HG03432 (cell line): ENCODE data around the gene DIRAS1.

Experiments used
- ATAC-seq: cut with Tn5 transposase; IDR thresholded peaks from one replicate; pipeline ENCODE4 v1.9.1; 2021; ENCODE audit warnings: mild to moderate bottlenecking, moderate library complexity; ENCODE audit not compliant: unreplicated experiment

DIRAS1 gene

GRCh38 chr19:2755811-2756210 lies 34.6 kb upstream of the DIRAS1 start:
- no peak for ATAC-seq

DNA sequence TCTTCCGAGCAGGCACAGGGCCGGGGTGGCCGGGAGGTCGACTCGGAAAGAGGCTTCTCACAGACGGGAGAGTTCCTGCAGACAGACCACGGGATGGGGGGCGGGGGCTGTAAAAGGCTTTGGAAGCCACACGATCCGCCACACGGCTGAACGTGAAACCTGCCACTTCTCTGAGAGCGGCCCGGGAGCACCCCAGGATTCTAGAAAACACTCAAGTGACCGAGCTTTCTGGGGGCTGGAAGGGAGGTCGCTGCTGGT lies 34.2 kb upstream of the DIRAS1 start:
- no peak for ATAC-seq

GRCh38 chr19:2754659-2755447 lies 33.7 kb upstream of the DIRAS1 start:
- ATAC-seq: no peak

DNA sequence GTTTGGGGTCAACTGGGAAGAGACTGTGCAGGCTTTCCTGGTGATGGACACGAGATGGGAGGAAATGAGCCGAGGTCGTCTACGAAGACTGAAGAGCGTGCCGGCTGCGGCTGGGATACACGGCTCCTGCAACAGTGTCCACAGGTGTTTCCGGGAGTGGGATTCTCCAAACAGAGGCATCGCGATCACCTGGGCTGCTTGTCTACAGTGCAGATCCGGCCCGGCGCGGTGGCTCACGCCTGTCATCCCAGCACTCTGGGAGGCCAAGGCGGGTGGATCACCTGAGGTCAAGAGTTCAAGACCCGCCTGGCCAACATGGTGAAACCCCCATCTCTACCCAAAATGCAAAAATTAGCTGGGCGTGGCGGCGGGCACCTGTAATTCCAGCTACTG lies 30.3 kb upstream of the DIRAS1 start:
- no peak for ATAC-seq

- ATAC-seq: no peak
Observed at GRCh38 chr19:2750808-2751437, 29.8 kb upstream of the DIRAS1 start.

DNA sequence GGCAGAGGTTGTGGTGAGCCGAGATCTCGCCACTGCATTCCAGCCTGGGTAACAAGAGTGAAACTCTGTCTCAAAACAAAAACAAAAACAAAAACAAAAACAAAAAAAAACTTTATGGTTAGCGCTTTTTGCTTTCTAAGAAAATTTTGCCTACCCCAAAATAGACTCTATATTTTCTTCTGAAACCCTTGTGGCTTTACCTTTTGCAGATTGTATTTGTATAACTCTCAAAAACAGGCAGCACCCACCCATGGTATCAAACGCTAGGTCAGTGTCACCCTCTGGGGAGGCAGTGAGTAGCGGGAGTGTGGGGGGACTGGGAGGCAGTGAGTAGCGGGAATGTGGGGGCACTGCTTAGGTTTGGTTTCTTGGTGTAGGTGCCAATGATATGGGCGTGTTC lies 26.2 kb upstream of the DIRAS1 start:
- ATAC-seq: no peak

DNA sequence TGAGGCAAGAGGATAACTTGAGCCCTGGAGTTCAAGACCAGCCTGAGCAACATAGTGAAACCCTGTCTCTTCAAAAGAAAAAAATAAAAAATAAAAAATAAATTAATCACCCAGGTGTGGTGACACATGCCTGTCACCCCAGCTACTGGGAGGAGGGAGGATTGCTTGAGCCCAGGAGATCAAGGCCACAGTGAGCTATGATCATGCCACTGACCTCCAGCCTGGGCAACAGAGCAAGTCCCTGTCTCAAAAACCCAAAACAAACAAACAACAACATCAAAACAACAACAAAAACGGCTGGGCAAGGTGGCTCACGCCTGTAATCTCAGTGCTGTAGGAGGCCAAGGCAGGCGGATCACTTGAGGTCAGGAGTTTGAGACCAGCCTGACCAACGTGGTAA lies 22.9 kb upstream of the DIRAS1 start:
- ATAC-seq: no peak

DNA sequence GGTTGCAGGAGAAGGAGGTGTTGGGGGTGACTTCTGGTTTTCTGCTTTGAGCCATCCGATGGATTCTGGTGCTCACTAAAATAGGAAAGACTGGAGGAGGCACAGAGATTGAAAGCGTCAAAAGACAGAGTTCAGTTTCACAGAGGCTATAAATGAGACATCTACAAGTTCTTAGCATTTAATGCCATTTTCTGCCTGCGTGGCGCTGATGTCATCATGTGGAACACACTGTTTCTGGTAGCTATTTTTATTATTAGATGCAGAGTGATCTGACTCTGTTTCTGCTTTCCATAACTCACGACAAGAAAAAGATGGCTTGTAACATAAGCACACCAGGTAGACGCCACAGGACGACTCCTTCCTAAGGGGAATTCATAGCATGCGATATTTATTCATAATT lies 21.9 kb upstream of the DIRAS1 start:
- no peak for ATAC-seq

- ATAC-seq: no peak
Observed at GRCh38 chr19:2740314-2740656, 19.1 kb upstream of the DIRAS1 start.

DNA sequence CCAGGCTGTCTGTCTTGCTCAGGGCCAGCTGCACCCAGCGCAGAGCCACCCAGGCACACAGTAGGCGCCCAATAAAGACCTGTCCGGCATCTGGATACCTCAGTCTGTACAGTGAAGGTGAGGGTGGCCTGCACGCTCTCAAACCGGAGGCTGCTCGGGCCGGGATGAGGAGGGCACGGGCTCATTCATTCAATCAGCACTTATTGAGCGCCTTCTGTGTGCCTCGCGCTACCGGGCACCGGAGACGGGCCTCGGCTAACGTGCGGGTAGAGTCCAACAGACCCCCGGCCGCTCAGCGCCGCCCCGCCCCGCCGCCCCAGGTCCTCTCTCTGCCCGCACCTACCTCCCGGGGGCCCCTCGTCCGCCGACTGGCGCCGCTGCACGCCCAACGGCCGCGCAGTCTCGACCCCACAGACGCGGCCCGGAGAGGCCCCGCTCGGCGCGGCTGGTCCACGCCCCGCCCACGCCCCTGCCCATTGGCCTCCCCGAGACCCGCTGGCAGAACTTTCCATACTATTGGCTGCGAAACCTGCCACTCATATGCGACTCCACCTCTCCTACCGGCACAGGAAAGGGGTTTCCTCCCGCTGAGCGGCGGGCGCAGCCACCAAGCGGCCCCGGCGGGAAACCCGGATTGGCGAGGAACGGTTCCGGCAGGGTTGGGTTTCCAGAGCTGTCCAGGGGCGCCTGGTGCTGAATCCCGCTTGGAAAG lies 18.6 kb upstream of the DIRAS1 start, which contains the start of gene SLC39A3:
Gene SLC39A3, minus strand, starts transcription at position 416 of the 712 bp plus-strand sequence. CDS start 2,760 bp downstream, outside the sequence.
- ATAC-seq: peak; percentile 95

DNA sequence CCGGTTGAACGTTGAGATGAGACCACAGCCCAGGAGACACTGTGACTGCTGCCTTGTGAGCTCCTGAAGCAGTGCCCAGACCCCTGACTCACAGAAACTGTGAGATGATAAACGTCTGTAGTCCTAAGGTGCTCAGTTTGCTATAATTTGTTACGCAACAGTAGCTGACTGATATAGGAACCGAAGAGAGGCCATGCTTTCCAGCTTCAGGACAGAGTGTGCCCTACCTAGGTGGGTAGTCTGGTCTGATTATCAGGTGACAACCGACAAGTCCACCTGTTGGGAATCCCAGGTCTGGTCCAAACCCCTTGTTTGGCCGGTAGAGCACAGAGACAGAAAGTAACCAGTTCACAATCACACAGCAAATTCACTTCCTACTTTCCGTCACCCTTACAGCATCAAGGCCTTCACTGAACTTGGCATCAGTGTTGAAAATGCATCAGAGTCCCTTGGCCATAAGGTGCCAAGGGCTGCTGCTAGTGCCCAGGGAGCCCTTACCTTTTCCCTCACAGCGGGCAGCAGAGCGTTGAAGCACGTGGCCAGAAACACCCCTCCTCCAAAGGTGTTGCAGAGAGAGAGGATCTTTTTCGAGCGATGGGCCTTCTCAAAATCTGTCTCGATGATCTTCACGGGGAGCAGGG lies 15.5 kb upstream of the DIRAS1 start:
- no peak for ATAC-seq

GRCh38 chr19:2735374-2735773 lies 14.2 kb upstream of the DIRAS1 start:
- no peak for ATAC-seq

- no peak for ATAC-seq
Observed at GRCh38 chr19:2734589-2735288, 13.6 kb upstream of the DIRAS1 start.

- no peak for ATAC-seq
Observed at GRCh38 chr19:2733930-2734588, 12.9 kb upstream of the DIRAS1 start.

DNA sequence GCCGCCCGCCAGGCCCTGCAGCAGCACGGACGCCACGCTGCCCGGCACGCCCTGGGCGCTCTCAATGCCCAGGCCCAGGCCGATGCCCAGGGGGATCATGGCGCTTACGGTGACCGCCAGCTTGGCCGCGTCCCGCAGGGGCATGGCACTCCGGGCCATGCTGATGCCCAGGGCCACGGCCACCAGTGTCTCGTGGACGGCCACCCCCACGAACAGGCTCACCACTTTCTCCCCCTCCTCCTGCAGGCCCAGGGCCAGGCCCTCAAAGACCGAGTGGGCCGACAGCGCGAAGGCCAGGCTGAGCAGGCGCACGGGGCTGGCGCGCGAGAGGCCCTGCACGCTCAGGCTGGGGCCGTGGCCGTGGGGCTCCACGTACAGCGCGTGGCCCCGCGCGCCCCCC lies 11.7 kb upstream of the DIRAS1 start:
- ATAC-seq: no peak

DNA sequence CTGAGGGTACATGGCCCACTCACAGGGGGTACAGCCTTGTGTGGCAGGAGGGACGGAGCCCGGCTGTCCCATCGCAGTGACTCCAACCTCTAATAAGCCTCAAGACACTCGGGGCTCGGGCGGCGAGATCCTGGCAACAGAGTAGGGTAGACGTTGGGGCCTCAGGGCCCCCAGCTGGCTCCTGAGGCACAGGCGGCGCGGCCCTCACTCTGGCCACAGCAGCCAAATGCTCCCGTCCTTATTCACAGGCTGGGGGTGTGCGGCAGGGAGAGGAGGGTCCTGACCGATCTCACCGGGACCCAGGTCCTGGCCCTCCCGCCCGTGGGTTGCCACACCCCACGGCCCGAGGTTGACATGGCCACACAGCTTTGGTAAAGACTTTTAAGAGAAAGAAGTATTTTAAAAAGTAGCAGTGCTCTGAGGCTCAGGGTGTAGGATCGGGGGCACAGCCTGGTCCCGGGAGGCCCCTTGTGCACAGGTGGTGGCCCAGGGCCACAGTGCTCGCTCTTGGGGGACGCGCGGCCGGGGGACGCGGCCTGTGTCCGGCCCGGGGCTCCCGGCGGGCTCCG lies 11.1 kb upstream of the DIRAS1 start:
- no peak for ATAC-seq

GRCh38 chr19:2731181-2731995 lies 10.2 kb upstream of the DIRAS1 start:
- no peak for ATAC-seq

GRCh38 chr19:2729943-2730818 lies 9.0 kb upstream of the DIRAS1 start:
- no peak for ATAC-seq
